NCI-H2029 treated with DMSO at 0.1 percent for 48 hours (cell line): ENCODE data around the gene CEL.

Experiments
- DNase-seq: peaks from one replicate; lab custom pipeline; 2025; lab: John Stamatoyannopoulos, UW

The CEL gene

GRCh38 chr9:133118179-133118520 is 56.4 kb downstream of the CEL start:
- no peak for DNase-seq

- no peak for DNase-seq
Measured at GRCh38 chr9:133118568-133118967, 56.8 kb downstream of the CEL start.

DNA sequence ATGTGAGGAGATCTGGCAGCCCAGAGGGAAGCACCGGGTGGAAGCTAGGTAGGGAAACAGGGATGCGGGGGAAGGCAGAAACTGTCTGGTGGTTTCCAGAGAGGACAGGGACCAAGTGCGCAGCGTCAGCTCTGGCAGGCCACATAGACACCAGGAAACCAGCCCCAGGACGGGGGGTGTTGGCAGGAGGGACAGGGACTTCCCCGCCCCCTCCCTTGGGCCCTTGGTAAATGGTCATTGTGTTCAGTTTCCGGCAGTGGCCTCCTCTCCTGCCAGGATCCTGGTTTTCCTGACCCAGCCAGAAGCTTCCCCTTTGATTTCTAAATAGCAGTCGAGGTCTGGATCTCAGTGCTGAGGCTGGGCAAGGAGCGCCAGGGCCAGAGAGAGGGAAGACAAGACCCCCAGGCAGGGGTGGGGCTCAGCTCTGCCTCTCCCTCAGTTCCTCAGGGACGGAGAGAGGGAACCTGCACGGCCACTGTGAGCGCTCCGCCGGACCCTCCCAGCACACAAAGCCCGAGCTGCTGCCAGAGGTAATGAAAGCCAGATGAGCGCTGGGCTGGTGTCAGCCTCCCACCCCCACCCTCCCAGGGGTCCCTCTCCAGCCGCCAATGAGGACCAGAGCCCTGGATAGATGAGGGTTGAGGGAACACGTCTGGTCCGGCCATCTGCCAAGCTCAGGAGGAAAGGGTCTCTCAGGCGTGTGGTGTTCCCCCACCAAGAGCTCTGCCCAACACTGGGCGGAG is 57.5 kb downstream of the CEL start:
- DNase-seq: no peak

DNA sequence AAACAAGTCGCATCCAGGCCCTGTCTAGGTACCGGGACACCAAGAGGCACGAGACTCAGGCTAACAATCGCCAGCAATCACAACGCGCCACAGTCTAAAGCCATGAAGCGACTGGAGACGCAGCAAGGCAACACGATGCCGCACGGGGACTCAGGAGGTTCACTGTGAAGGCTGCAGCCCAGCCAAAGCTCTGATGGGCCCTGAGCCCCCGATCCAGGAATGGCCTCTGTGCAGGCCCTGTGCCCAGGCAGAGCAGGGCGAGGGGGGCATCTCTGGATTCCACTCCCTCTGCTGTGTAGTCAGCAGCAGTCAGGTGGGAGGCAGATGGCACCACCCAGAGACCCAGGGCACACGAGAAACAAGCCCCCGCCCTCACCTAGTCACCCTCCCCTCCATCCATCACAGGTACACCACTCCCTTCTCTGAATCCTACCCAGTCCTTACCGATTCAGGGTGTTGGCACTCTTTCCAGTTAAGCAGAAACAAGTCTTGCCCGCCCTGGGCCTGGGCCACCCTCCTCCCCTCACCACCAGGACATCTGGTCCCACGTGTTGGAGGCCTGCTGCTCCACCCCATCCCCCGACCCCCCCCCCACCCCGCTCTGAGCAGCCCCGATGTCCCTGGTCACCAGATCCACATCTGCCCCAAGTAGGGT is 58.2 kb downstream of the CEL start:
- no peak for DNase-seq

DNA sequence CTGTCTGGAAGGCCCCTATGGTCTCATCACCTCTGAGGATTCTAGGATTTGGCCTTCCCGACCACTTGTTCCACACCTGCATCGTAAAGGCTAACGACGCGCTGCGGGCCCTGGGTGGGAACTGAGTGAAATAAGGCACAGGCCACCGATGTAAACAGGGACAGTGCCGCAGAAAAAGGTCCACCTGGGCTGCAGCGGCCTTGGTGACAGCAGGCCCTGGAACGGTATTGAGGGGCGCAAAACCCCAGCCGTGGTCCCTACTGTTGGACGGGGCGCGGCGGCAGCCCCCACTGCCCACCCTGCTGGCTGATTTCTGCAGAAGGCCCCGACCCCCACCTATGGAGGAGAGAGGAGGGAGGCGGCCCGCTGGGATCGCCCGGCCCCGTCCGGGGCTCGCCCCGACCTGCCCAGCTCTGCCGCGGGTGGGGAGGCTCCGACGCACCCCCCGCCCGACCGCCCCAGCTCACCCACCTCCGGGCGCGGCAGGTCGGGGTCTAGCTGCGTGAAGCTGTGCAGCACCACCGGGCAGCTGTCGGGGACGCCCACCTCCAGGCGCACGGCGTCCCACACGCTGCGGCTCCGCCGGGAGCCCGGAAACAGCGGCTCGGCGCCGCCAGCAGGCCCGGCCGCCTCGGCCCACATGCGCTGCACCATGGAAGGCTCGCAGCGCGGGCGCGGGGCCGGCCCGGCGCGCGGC is 58.9 kb downstream of the CEL start:
- no peak for DNase-seq
